DND-41 (cell line): ENCODE data around the gene COX10.

ENCODE experiments used
- CTCF ChIP-seq: IDR thresholded peaks from 2 replicates; pipeline ENCODE4 v1.5.1; 2012; ENCODE audit warnings: borderline replicate concordance, low read length, moderate library complexity, mild to moderate bottlenecking; ENCODE audit not compliant: poor library complexity, severe bottlenecking; ENCODE audit errors: extremely low read depth
- EZH2 ChIP-seq: IDR thresholded peaks from 3 replicates; pipeline ENCODE4 v1.6.1; 2012; ENCODE audit warnings: borderline replicate concordance, low read depth, mild to moderate bottlenecking, moderate library complexity, low read length, inconsistent platforms; ENCODE audit not compliant: severe bottlenecking

GRCh38 chr17:14095631-14096030 is 26.3 kb downstream of the COX10 start:
- no peak for TF ChIP-seq CTCF
- TF ChIP-seq EZH2 = no peak
